LHCN-M2 (cell line): ENCODE data around the gene ADGRE3. TPM values are rescaled to one million over a fixed set of nuclear protein-coding genes. Genes with fewer than 3 reads are reported as not detected.
"Not testable (repeated sequence)": the region's sequence is repeated elsewhere in the genome, so short reads cannot be mapped to it uniquely, and the experiment has no call there.

Source experiments
- DNase-seq: peaks from one replicate; pipeline ENCODE4 v3.0.0-alpha.2; 2012; ENCODE audit warnings: low read depth
- total RNA-seq: library from RNA; depleted of rRNA; stranded (reverse); fragments of >200 nt; gene quantifications from 2 replicates; pipeline ENCODE4 v1.2.3, GENCODE V29; 2014; rRNA removed

ADGRE3 gene
- total RNA-seq, 1 experiment from 2014 or later = not detected

GRCh38 chr19:14603990-14604387 is 70.7 kb downstream of the ADGRE3 start:
- no peak for DNase-seq

GRCh38 chr19:14599548-14600147 is 75.0 kb downstream of the ADGRE3 start:
- no peak for DNase-seq

GRCh38 chr19:14595558-14595957 is 79.1 kb downstream of the ADGRE3 start:
- no peak for DNase-seq

GRCh38 chr19:14589433-14589832 is 85.2 kb downstream of the ADGRE3 start:
- peak; percentile 49 for DNase-seq

GRCh38 chr19:14585187-14585586 is 89.5 kb downstream of the ADGRE3 start:
- DNase-seq = peak; percentile 83

GRCh38 chr19:14584372-14584771 is 90.3 kb downstream of the ADGRE3 start:
- DNase-seq = not testable (repeated sequence)

- no peak for DNase-seq
These were observed 91.7 kb downstream of the ADGRE3 start, which contains the start of gene CLEC17A for GRCh38 chr19:14582894-14583340. Gene CLEC17A (plus strand): TSS chr19:14583084. CDS start chr19:14583161, 77 bp downstream.

GRCh38 chr19:14580623-14581237 is 93.9 kb downstream of the ADGRE3 start:
- DNase-seq = no peak

GRCh38 chr19:14577885-14578427 is 96.7 kb downstream of the ADGRE3 start:
- DNase-seq = peak; percentile 17

GRCh38 chr19:14577264-14577663 is 97.4 kb downstream of the ADGRE3 start:
- DNase-seq = no peak

- no peak for DNase-seq
These were observed 98.3 kb downstream of the ADGRE3 start for GRCh38 chr19:14576363-14576762.

- no peak for DNase-seq
These were observed 99.1 kb downstream of the ADGRE3 start for GRCh38 chr19:14575428-14575980.

GRCh38 chr19:14571695-14572490 is 102.8 kb downstream of the ADGRE3 start, which contains the start of gene NDUFB7:
Gene NDUFB7 (minus strand): TSS chr19:14572066. CDS start chr19:14572000, 66 bp downstream.
- peak; percentile 92 for DNase-seq

GRCh38 chr19:14570864-14571527 is 103.6 kb downstream of the ADGRE3 start:
- DNase-seq = no peak

Other genes starting within 250 kb of the ADGRE3 start
- 77.8 and 84.8 TPM in 2 replicates for gene PKN1, start 241.5 kb downstream of the ADGRE3 start, total RNA-seq
- not detected in 2 replicates for gene PTGER1, start 199.5 kb downstream of the ADGRE3 start, total RNA-seq
- 140 and 155 TPM in 2 replicates for gene GIPC1, start 178.7 kb downstream of the ADGRE3 start, total RNA-seq
- gene DNAJB1, start 156.4 kb downstream of the ADGRE3 start, total RNA-seq = 93.3 and 107 TPM in 2 replicates
- 59.6 and 79.7 TPM in 2 replicates for gene TECR, start 145.2 kb downstream of the ADGRE3 start, total RNA-seq
- 255 and 341 TPM in 2 replicates for gene NDUFB7, start 102.8 kb downstream of the ADGRE3 start, total RNA-seq
- not detected in 2 replicates for gene CLEC17A, start 91.8 kb downstream of the ADGRE3 start, total RNA-seq
- gene ZNF333, start 15.2 kb upstream of the ADGRE3 start, total RNA-seq = 12.9 and 16.9 TPM in 2 replicates
- 2.4 and 2.8 TPM in 2 replicates for gene ADGRE2, start 103.7 kb upstream of the ADGRE3 start, total RNA-seq
- gene OR7A5, start 160.3 kb upstream of the ADGRE3 start, total RNA-seq = 0.06 and 0.34 TPM in 2 replicates
- 0.06 and 0.23 TPM in 2 replicates for gene OR7C1, start 160.3 kb upstream of the ADGRE3 start, total RNA-seq
- gene OR7A10, start 174.1 kb upstream of the ADGRE3 start, total RNA-seq = not detected in 2 replicates
- gene OR7A17, start 211.3 kb upstream of the ADGRE3 start, total RNA-seq = not detected in 2 replicates